Effector memory CD4-positive, alpha-beta T cell (primary cell): ENCODE data around the gene IL24.

Experiments used
- DNase-seq, 3 donors: peaks; one replicate each; pipeline ENCODE4 v3.0.0-alpha.2; 2020
- H3K27ac ChIP-seq: 2 replicates; pipeline ENCODE4 v1.7.0; 2013; ENCODE audit warnings: mild to moderate bottlenecking, low read length, moderate library complexity; ENCODE audit not compliant: insufficient read depth, poor library complexity, severe bottlenecking
- H3K27me3 ChIP-seq: replicated peaks from 2 replicates; pipeline ENCODE4 v1.7.0; 2013; ENCODE audit warnings: mild to moderate bottlenecking, low read length; ENCODE audit not compliant: insufficient read depth, control insufficient read depth, poor library complexity, severe bottlenecking
- H3K36me3 ChIP-seq: 2 replicates; pipeline ENCODE4 v1.7.0; 2013; ENCODE audit warnings: mild to moderate bottlenecking, low read length, moderate library complexity; ENCODE audit not compliant: control insufficient read depth, insufficient read depth
- H3K4me1 ChIP-seq: 2 replicates; pipeline ENCODE4 v1.7.0; 2013; ENCODE audit warnings: low read length, mild to moderate bottlenecking; ENCODE audit not compliant: control insufficient read depth, insufficient read depth, poor library complexity, severe bottlenecking
- H3K4me3 ChIP-seq: 2 replicates; pipeline ENCODE4 v1.7.0; 2013; ENCODE audit warnings: low read length, low read depth, mild to moderate bottlenecking; ENCODE audit not compliant: insufficient read depth, poor library complexity, severe bottlenecking
- H3K9me3 ChIP-seq: 2 replicates; pipeline ENCODE4 v1.7.0; 2013; ENCODE audit warnings: mild to moderate bottlenecking, low read length, moderate library complexity; ENCODE audit not compliant: control insufficient read depth

The IL24 gene

DNA sequence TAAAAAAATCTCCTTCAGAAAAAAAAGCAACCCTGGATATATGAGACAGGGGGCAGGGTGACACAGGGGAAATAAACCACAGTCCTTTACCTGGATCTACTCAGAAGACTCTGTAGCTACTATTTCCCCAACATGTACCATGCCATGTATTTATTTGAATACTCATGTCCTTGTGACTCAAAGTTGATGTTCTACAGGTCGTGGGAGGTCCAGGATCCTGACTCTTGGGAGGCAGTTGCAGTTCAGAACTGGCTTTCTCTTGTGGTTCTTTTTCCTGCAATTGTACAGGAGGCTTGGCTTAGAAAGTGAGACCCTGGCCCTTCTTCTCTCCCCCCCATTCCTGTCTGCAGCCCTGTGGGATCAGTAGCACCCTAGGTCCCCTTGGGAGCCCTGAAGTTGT lies 5.8 kb upstream of the IL24 start:
- peaks cover 6% of the 10 kb centered on the region for H3K4me1 ChIP-seq
- no peak overlapping the region for H3K4me3 ChIP-seq
- no peaks in the 10 kb centered on the region for H3K27me3 ChIP-seq
- no peak for DNase-seq
- no peak overlapping the region for H3K27ac ChIP-seq
- H3K9me3 ChIP-seq, result no peaks in the 10 kb centered on the region
- no peaks in the 10 kb centered on the region for H3K36me3 ChIP-seq

GRCh38 chr1:206892351-206892984 lies 4.8 kb upstream of the IL24 start:
- Histone ChIP-seq H3K4me3 (no peak overlapping the region), H3K27ac (no peak overlapping the region), H3K4me1 (peaks cover 6% of the 10 kb centered on the region), H3K36me3 (no peaks in the 10 kb centered on the region), H3K9me3 (no peaks in the 10 kb centered on the region), H3K27me3 (no peaks in the 10 kb centered on the region)
- DNase-seq, result no peak

DNA sequence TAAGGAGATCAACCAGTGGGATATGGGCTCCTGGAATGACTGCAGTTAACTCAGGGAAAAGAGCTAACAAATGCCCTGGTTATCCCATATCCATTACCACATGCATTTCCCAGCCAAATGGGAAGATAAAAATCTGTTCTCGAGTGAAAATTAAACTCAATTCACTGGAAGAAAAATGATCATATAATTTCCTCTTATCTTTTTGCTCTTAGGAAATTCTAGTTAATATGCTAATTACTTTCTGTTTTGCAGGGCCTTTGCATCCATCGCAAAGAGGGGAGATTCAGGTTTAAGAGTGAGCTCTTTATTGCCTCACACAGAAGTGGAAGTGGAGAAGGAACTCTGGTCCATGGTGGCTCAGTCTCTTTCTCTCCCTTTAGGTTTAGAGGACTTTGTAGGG lies 3.9 kb upstream of the IL24 start:
- H3K4me1 ChIP-seq, result peaks cover 6% of the 10 kb centered on the region
- no peaks in the 10 kb centered on the region for H3K27me3 ChIP-seq
- H3K36me3 ChIP-seq, result no peaks in the 10 kb centered on the region
- H3K4me3 ChIP-seq, result no peak overlapping the region
- no peak overlapping the region for H3K27ac ChIP-seq
- H3K9me3 ChIP-seq, result no peaks in the 10 kb centered on the region
- no peak for DNase-seq

DNA sequence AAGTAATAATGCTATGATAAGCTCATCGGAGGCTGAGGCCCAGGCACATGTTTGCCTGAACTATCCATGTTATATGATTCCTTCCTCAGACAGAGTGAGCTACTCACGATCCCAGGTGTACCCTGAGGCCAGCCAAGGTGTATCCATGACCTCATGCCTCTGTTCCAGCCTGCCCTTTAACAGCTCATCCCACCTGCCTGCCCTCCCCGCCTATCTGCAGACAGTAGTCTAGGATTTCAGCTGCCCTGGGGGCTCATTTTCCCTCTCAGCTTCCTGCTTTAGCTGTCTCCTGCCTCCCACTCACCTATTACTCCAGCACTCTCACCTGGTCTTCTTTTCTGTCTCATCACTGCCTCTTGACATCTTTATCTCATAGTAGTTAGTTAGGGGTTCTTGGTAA lies 1.9 kb upstream of the IL24 start:
- Histone ChIP-seq H3K4me3 (no peak overlapping the region), H3K9me3 (no peaks in the 10 kb centered on the region), H3K27me3 (no peaks in the 10 kb centered on the region), H3K27ac (no peak overlapping the region), H3K36me3 (no peaks in the 10 kb centered on the region), H3K4me1 (peaks cover 6% of the 10 kb centered on the region)
- no peak for DNase-seq

GRCh38 chr1:206895837-206896242 lies 1.4 kb upstream of the IL24 start:
- H3K4me1 ChIP-seq, result peaks cover 4% of the 10 kb centered on the region

DNA sequence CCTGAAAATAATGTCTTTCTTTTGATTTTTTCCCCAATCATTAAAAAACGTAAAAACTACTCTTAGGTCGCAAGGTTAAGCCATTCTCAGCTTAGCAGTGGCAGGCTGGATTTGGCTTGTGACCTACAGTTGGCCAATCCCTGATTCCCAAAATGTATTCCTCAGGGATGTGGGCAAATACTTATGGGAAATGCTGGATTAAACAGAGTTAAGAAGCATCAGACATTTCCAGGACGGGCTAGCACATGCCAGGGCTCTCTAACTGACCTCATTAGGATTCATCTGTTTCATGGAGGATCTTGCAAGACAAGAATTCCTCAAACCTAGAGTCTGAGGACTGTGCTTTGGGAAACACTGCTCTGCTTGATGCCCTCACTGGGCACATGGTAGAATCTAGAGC lies 982 bp upstream of the IL24 start:
- H3K9me3 ChIP-seq, result no peaks in the 10 kb centered on the region
- no peak for DNase-seq
- no peaks in the 10 kb centered on the region for H3K36me3 ChIP-seq
- H3K4me1 ChIP-seq, result peaks cover under 1% of the 10 kb centered on the region
- no peaks in the 10 kb centered on the region for H3K27me3 ChIP-seq
- H3K27ac ChIP-seq, result no peak overlapping the region
- no peak overlapping the region for H3K4me3 ChIP-seq

More at GRCh38 chr1:206895837-206896242, 1.4 kb upstream of the IL24 start:
- Histone ChIP-seq H3K4me3 (no peak overlapping the region), H3K27me3 (no peaks in the 10 kb centered on the region), H3K9me3 (no peaks in the 10 kb centered on the region), H3K27ac (no peak overlapping the region), H3K36me3 (no peaks in the 10 kb centered on the region)
- DNase-seq, result no peak

DNA sequence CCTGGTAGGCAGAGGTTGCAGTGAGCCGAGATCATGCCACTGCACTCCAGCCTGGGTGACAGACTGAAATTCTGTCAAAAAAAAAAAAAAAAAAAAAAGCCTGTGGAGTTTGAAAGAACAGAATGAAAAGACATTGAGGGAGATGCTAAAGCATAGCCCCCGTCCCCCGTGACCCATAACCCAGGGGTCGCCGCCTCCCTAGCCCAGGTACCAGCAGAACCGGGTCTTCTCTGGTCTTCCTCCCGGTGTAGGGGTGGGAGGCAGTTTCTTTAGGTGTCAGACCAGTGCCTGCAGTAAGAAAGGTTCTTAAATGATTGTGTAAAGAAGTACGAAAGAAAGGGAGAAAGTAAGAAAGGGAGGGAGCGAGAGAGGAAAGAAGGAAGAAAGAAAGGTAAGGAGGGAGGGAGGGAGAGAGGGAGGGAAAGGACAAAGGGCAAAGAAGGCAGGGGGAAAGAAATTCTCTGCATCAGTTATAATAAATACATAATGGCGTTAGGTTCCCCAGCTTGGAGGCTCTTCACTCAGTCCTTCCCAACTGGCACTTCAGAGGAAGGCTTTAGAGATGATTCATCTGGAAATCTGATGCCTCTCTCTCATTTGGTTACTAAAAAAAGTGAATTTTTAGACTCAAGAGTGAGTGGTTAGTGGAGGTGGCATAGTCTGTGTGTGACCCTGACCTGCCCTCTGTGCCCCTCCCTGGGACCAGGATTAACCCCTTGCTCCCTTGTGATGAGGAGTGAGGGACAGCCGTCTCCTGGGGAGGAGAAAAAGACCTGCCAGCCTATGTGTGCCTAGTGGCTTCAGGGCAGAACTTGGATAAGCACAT lies 1.1 kb downstream of the IL24 start:
- no peaks in the 10 kb centered on the region for H3K9me3 ChIP-seq

GRCh38 chr1:206898915-206899431 lies 1.7 kb downstream of the IL24 start:
- no peak for DNase-seq
- Histone ChIP-seq H3K27ac (no peak overlapping the region), H3K4me1 (no peaks in the 10 kb centered on the region), H3K36me3 (peaks cover 15% of the 10 kb centered on the region), H3K9me3 (no peaks in the 10 kb centered on the region), H3K27me3 (no peaks in the 10 kb centered on the region), H3K4me3 (no peak overlapping the region)

More for the DNA sequence above, 1.1 kb downstream of the IL24 start:
- no peak overlapping the region for H3K27ac ChIP-seq
- no peak for DNase-seq
- no peaks in the 10 kb centered on the region for H3K27me3 ChIP-seq
- H3K36me3 ChIP-seq, result peaks cover 9% of the 10 kb centered on the region
- H3K4me1 ChIP-seq, result no peaks in the 10 kb centered on the region
- H3K4me3 ChIP-seq, result no peak overlapping the region

GRCh38 chr1:206899717-206900116 lies 2.5 kb downstream of the IL24 start:
- Histone ChIP-seq H3K4me3 (no peak overlapping the region), H3K9me3 (no peaks in the 10 kb centered on the region), H3K27me3 (no peaks in the 10 kb centered on the region), H3K36me3 (peaks cover 23% of the 10 kb centered on the region), H3K27ac (no peak overlapping the region), H3K4me1 (peaks cover under 1% of the 10 kb centered on the region)
- no peak for DNase-seq

GRCh38 chr1:206900149-206900548 lies 2.9 kb downstream of the IL24 start:
- Histone ChIP-seq H3K9me3 (no peaks in the 10 kb centered on the region), H3K27ac (no peak overlapping the region), H3K4me3 (no peak overlapping the region), H3K4me1 (peaks cover 5% of the 10 kb centered on the region), H3K27me3 (no peaks in the 10 kb centered on the region), H3K36me3 (peaks cover 27% of the 10 kb centered on the region)
- no peak for DNase-seq
